CD8-positive, alpha-beta memory T cell (primary cell): Measurements from ENCODE around the gene ZMYM4. TPM values are rescaled to one million over a fixed set of nuclear protein-coding genes. Genes with fewer than 3 reads are reported as not detected.
"Not testable (repeated sequence)": the region's sequence is repeated elsewhere in the genome, so short reads cannot be mapped to it uniquely, and the experiment has no call there.

ENCODE experiments used
- CTCF ChIA-PET: fragments of 350-600 bp; sonication (Branson Sonifier 250); formaldehyde crosslinking; loops from one replicate; lab custom pipeline; 2021; ENCODE audit warnings: antibody characterized with exemption; lab: Charles Lee
- POLR2A ChIA-PET: fragments of 350-600 bp; sonication (Branson Sonifier 250); formaldehyde crosslinking; loops from one replicate; lab custom pipeline; 2021; ENCODE audit warnings: antibody characterized with exemption; lab: Charles Lee
- DNase-seq, 5 donors: peaks; one replicate each; pipeline versions ENCODE4 v3.0.0 to v3.0.0-alpha.2; 2020 to 2022; ENCODE audit warnings: mixed read lengths in 1 of 5
- H3K27ac ChIP-seq: one replicate; pipeline ENCODE4 v1.7.0; 2013; ENCODE audit warnings: low read depth, mild to moderate bottlenecking, low read length, moderate library complexity
- H3K27me3 ChIP-seq: 2 replicates; pipeline ENCODE4 v1.7.0; 2013; ENCODE audit warnings: low read length, mild to moderate bottlenecking; ENCODE audit not compliant: insufficient read depth, poor library complexity, severe bottlenecking
- H3K36me3 ChIP-seq: 2 replicates; pipeline ENCODE4 v1.7.0; 2013; ENCODE audit warnings: mild to moderate bottlenecking, low read length, moderate library complexity; ENCODE audit not compliant: insufficient read depth
- H3K4me1 ChIP-seq: 2 replicates; pipeline ENCODE4 v1.7.0; 2013; ENCODE audit warnings: mild to moderate bottlenecking, low read length, moderate library complexity; ENCODE audit not compliant: insufficient read depth
- H3K4me3 ChIP-seq: 2 replicates; pipeline ENCODE4 v1.7.0; 2013; ENCODE audit warnings: mild to moderate bottlenecking, low read length
- H3K9me3 ChIP-seq: 2 replicates; pipeline ENCODE4 v1.7.0; 2013; ENCODE audit warnings: mild to moderate bottlenecking, low read length
- H3K27ac Mint-ChIP-seq, 8 donors: one replicate each; pipeline ENCODE4 v1.8.0; 2020 to 2021; ENCODE audit warnings: mixed read lengths in 8 of 8, mild to moderate bottlenecking in 6 of 8, inconsistent platforms in 3 of 8, moderate library complexity in 3 of 8
- H3K27me3 Mint-ChIP-seq, 2 donors: one replicate each; pipeline ENCODE4 v1.8.0; 2020 to 2021; ENCODE audit warnings: mixed read lengths in 2 of 2, mild to moderate bottlenecking in 1 of 2, moderate library complexity in 1 of 2
- H3K36me3 Mint-ChIP-seq, 3 donors: one replicate each; pipeline ENCODE4 v1.8.0; 2020 to 2021; ENCODE audit warnings: mixed read lengths in 3 of 3, inconsistent platforms in 1 of 3, mild to moderate bottlenecking in 1 of 3
- H3K4me1 Mint-ChIP-seq, 3 donors: one replicate each; pipeline ENCODE4 v1.8.0; 2020 to 2021; ENCODE audit warnings: mixed read lengths in 3 of 3, inconsistent platforms in 1 of 3, mild to moderate bottlenecking in 1 of 3
- H3K4me3 Mint-ChIP-seq, 7 donors: one replicate each; pipeline ENCODE4 v1.8.0; 2020 to 2021; ENCODE audit warnings: mixed read lengths in 7 of 7, mild to moderate bottlenecking in 6 of 7, moderate library complexity in 4 of 7, inconsistent platforms in 2 of 7
- H3K9me3 Mint-ChIP-seq, 5 donors: one replicate each; pipeline ENCODE4 v1.8.0; 2020 to 2022; ENCODE audit warnings: mixed read lengths in 5 of 5, mild to moderate bottlenecking in 3 of 5, moderate library complexity in 2 of 5, inconsistent platforms in 1 of 5
- polyA plus RNA-seq: library from polyadenylated mRNA; unstranded; fragments of 300-500 nt; fragmentation: Illumina TruSeq; gene quantifications from one replicate; pipeline ENCODE4 v1.2.3, GENCODE V29; 2021
- total RNA-seq, 2 experiments: library from RNA; stranded (reverse); gene quantifications; one replicate each; pipeline ENCODE4 v1.2.3, GENCODE V29; 2021

ZMYM4 gene
- total and polyA plus RNA-seq, 3 experiments from 2014 or later = 25.5 to 30.9 (median 26.2) TPM

DNA sequence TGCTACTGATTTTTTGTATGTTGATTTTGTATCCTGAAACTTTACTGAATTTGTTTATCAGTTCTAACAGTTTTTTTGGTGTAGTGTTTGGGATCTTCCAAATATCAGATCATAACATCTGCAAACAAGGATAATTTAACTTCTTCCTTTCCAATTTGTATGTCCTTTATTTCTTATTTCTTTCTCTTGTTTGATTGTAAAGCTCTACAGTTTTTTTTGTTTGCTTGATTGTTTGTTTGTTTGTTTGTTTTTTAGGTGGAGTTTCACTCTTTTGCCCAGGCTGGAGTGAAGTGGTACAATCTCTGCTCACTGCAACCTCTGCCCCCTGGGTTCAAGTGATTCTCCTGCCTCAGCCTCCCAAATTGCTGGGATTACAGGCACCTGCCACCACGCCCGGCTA lies 31.7 kb upstream of the ZMYM4 start:
- H3K4me3 Mint-ChIP-seq, H3K9me3 ChIP-seq, H3K4me1 Mint-ChIP-seq, H3K36me3 Mint-ChIP-seq, DNase-seq, CTCF ChIA-PET, H3K27ac Mint-ChIP-seq, H3K9me3 Mint-ChIP-seq, H3K27ac ChIP-seq, H3K27me3 ChIP-seq, POLR2A ChIA-PET, H3K4me1 ChIP-seq, H3K4me3 ChIP-seq, H3K36me3 ChIP-seq: not testable (repeated sequence)
- peaks cover 2 to 14% of the 10 kb centered on the region in 2 donors for H3K27me3 Mint-ChIP-seq

DNA sequence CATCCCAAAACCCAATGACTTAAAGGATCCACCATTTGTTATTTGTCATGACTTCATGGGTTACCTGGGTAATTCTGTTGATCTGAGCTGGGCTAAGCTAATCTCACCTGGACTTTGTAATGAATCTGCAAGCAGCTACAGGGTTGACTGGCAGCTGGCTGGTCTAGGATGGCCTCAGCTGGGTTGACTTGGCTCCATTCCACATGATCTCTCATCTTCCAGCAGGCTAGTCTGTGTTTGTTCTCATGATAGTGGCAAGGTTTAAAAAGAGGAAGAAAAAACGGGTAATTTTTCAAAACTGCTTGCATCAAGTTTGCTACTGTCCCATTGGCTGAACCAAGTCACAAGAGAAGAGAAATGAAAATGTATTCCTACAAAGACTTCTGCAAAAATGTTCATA lies 24.8 kb upstream of the ZMYM4 start:
- no peak overlapping the region for H3K4me3 Mint-ChIP-seq
- peaks cover 0 to 2% of the 10 kb centered on the region in 2 donors for H3K27me3 Mint-ChIP-seq
- CTCF ChIA-PET = no interaction called here
- POLR2A ChIA-PET = no interaction called here
- DNase-seq = no peak
- H3K9me3 Mint-ChIP-seq = no peaks in the 10 kb centered on the region
- no peak overlapping the region for H3K27ac Mint-ChIP-seq
- Histone ChIP-seq H3K4me3 (no peak overlapping the region), H3K27ac (no peak overlapping the region), H3K9me3 (no peaks in the 10 kb centered on the region), H3K36me3 (no peaks in the 10 kb centered on the region), H3K27me3 (no peaks in the 10 kb centered on the region), H3K4me1 (no peaks in the 10 kb centered on the region)
- H3K36me3 Mint-ChIP-seq = no peaks in the 10 kb centered on the region
- no peaks in the 10 kb centered on the region for H3K4me1 Mint-ChIP-seq

DNA sequence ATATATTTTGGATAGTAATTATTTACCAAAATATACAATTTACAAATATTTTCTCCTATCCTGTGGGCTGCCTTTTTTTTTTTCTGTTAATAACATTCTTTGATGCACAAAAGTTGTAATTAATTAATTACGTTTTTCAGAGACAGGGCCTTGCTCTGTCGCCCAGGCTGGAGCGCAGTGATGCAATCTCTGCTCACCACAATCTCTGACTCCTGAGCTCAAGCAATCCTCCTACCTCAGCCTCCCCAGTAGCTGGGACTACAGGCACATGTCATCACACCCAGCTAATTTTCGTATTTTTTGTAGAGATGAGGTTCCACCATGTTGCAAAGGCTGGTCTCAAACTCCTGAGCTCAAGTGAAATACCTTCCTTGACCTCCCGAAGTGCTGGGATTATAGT lies 21.3 kb upstream of the ZMYM4 start:
- no peak overlapping the region for H3K27ac Mint-ChIP-seq
- ChIA-PET POLR2A (no interaction called here), CTCF (no interaction called here)
- no peaks in the 10 kb centered on the region for H3K4me1 ChIP-seq
- H3K4me3 ChIP-seq = no peak overlapping the region
- H3K4me3 Mint-ChIP-seq = no peak overlapping the region
- H3K9me3 ChIP-seq = no peaks in the 10 kb centered on the region
- no peaks in the 10 kb centered on the region for H3K27me3 ChIP-seq
- H3K4me1 Mint-ChIP-seq = no peaks in the 10 kb centered on the region
- H3K36me3 ChIP-seq = no peaks in the 10 kb centered on the region
- H3K27me3 Mint-ChIP-seq = peaks cover 11 to 12% of the 10 kb centered on the region in 2 donors
- H3K9me3 Mint-ChIP-seq = no peaks in the 10 kb centered on the region
- no peak for DNase-seq
- no peaks in the 10 kb centered on the region for H3K36me3 Mint-ChIP-seq
- no peak overlapping the region for H3K27ac ChIP-seq

DNA sequence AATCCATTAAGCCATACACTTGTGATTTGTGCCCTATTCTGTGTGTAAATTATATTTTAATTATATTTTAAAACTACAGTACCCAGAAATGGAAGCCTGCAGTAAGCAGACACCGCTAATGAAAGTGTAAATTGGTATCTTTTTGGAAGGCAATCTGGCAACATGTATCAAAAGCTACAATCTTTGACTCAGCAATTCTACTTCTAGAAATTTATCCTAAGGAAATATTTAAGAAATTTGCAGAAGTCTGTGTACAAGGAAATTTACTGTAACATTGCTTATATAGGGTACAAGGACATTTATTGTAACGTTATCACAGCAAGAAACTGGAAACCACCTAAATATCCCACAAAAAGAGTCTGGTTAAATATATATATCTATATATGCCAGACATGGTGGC lies 14.6 kb upstream of the ZMYM4 start:
- ChIA-PET POLR2A (interaction anchor here (0.7 kb wide), 1 partner anchor 298 kb away, joined by 5 read pairs; no protein-coding TSS in a partner anchor), CTCF (interaction anchor here (0.7 kb wide), 1 partner anchor 279 kb away, joined by 3 read pairs; no protein-coding TSS in a partner anchor)
- Histone ChIP-seq H3K9me3 (no peaks in the 10 kb centered on the region), H3K27me3 (no peaks in the 10 kb centered on the region), H3K36me3 (no peaks in the 10 kb centered on the region), H3K4me1 (no peaks in the 10 kb centered on the region), H3K27ac (no peak overlapping the region), H3K4me3 (no peak overlapping the region)
- Mint-ChIP-seq H3K9me3 (peaks cover 0 to 3% (median 0%) of the 10 kb centered on the region in 5 donors), H3K4me3 (no peak overlapping the region), H3K27ac (no peak overlapping the region), H3K4me1 (no peaks in the 10 kb centered on the region), H3K27me3 (peaks cover 14 to 24% of the 10 kb centered on the region in 2 donors), H3K36me3 (no peaks in the 10 kb centered on the region)
- DNase-seq = no peak

DNA sequence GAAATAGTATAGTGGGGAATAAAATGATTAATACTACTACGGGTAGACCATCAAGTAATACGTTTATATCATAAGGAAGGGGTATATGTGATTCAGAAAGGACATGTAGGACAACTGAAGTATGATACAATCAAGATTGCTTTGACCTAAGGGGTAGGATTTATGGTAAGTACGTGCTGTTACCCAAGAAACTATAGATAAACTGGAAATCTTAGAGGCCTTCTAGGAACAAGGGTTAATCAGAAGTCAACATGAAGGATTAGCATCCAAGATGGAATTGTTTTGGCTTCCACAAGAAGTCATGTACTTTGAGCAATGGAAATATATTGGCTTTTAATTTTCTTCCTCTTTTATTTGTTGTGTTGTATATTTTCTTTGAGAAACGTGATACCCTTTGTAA lies 13.2 kb upstream of the ZMYM4 start:
- no peaks in the 10 kb centered on the region for H3K4me1 Mint-ChIP-seq
- Histone ChIP-seq H3K27ac (no peak overlapping the region), H3K4me3 (no peak overlapping the region), H3K9me3 (no peaks in the 10 kb centered on the region), H3K27me3 (no peaks in the 10 kb centered on the region), H3K4me1 (no peaks in the 10 kb centered on the region), H3K36me3 (no peaks in the 10 kb centered on the region)
- POLR2A ChIA-PET = no interaction called here
- peaks cover 0 to 3% (median 0%) of the 10 kb centered on the region in 5 donors for H3K9me3 Mint-ChIP-seq
- DNase-seq = no peak
- no peaks in the 10 kb centered on the region for H3K36me3 Mint-ChIP-seq
- peaks cover 14 to 24% of the 10 kb centered on the region in 2 donors for H3K27me3 Mint-ChIP-seq
- CTCF ChIA-PET = no interaction called here
- no peak overlapping the region for H3K4me3 Mint-ChIP-seq
- no peak overlapping the region for H3K27ac Mint-ChIP-seq

DNA sequence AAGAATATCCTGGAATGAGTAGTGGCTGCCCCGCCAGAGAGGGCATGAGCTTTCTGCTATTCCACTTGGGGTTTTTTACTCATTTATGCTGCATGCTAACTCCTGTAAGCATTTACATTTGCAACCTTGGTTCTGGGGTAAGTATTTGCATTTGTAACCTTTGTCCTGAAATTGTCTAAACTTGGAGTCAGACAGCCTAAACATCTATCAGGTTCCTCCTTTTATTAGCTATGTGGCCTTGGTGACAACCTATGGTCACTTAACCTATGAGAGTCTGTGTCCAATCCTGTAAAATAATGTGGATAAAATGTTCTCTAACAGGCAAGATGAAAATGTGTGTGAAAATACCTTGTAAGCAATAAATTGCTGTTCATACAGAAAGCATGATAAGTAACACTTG lies 8.9 kb upstream of the ZMYM4 start:
- H3K27ac ChIP-seq = no peak overlapping the region
- H3K4me3 Mint-ChIP-seq = no peak overlapping the region
- H3K4me1 ChIP-seq = no peaks in the 10 kb centered on the region
- ChIA-PET POLR2A (no interaction called here), CTCF (interaction anchor here (1.2 kb wide), 1 partner anchor 9 kb away, joined by 3 read pairs; the partner anchor contains the start of gene ZMYM4)
- no peaks in the 10 kb centered on the region for H3K4me1 Mint-ChIP-seq
- no peak for DNase-seq
- no peak overlapping the region for H3K4me3 ChIP-seq
- peaks cover 0 to 3% (median 0%) of the 10 kb centered on the region in 5 donors for H3K9me3 Mint-ChIP-seq
- no peaks in the 10 kb centered on the region for H3K9me3 ChIP-seq
- peaks cover 12 to 32% of the 10 kb centered on the region in 2 donors for H3K27me3 Mint-ChIP-seq
- peaks cover 0 to 2% (median 0%) of the 10 kb centered on the region in 3 donors for H3K36me3 Mint-ChIP-seq
- no peaks in the 10 kb centered on the region for H3K36me3 ChIP-seq
- no peak overlapping the region for H3K27ac Mint-ChIP-seq
- no peaks in the 10 kb centered on the region for H3K27me3 ChIP-seq

DNA sequence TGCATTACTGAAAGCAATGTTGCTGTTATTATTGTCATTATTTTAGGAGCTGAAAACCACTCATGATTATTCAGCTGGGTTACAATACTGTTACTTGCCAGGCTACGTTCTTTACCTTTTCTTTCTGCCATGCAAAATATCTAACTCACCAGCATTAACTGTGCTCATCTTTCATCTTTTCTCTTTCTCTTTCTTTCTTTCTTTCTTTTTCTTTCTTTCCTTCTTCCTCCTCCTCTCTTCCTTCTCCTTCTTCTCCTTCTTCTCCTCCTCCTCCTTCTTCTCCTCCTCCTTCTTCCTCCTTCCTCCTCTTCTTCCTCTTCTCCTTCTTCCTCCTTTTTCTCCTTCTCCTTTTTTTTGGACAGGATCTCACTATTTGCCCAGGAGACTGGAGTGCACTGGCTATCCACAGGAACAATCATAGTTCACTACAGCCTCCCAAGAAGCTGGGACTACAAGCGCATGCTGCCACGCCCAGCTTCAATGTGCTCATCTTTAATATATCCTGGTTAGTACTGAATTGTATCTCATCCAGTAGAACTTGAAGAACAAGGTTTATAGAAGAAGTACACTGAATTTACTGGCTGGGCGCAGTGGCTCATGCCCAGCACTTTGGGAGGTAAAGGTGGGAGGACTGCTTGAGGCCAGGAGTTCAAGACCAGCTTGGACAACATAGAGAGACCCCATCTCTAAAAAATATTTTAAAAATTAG lies 6.9 kb upstream of the ZMYM4 start:
- Mint-ChIP-seq H3K4me3 (no peak overlapping the region), H3K27me3 (peaks cover 20 to 43% of the 10 kb centered on the region in 2 donors), H3K9me3 (peaks cover 0 to 3% (median 0%) of the 10 kb centered on the region in 5 donors), H3K36me3 (peaks cover 0 to 2% (median 0%) of the 10 kb centered on the region in 3 donors), H3K4me1 (no peaks in the 10 kb centered on the region), H3K27ac (no peak overlapping the region)
- H3K9me3 ChIP-seq = no peaks in the 10 kb centered on the region
- no peak overlapping the region for H3K4me3 ChIP-seq
- no peaks in the 10 kb centered on the region for H3K4me1 ChIP-seq
- H3K27me3 ChIP-seq = no peaks in the 10 kb centered on the region
- no peak for DNase-seq
- CTCF ChIA-PET = no interaction called here
- no peaks in the 10 kb centered on the region for H3K36me3 ChIP-seq
- no peak overlapping the region for H3K27ac ChIP-seq
- POLR2A ChIA-PET = no interaction called here

DNA sequence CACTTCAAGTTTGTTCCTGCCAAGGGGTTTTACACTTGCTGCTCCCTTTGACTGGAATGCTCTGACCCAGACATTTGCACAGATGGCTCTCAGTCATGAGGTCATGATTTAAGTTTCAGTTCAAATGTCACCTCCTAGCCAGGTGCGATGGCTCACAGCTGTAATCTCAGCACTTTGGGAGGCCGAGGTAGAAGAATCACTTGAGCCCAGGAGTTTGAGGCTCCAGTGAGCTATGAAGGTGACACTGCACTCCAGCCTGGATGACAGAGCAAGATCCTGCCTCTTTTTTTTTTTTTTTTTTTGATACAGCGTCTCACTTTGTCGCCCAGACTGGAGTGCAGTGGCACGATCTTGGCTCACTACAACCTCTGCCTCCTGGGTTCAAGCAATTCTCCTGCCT lies 4.5 kb upstream of the ZMYM4 start:
- Mint-ChIP-seq H3K9me3 (peaks cover 0 to 2% (median 0%) of the 10 kb centered on the region in 5 donors), H3K4me3 (no peak overlapping the region), H3K27me3 (peaks cover 13 to 32% of the 10 kb centered on the region in 2 donors), H3K4me1 (peaks cover 5 to 8% (median 5%) of the 10 kb centered on the region in 3 donors), H3K27ac (no peak overlapping the region), H3K36me3 (peaks cover 0 to 2% (median 2%) of the 10 kb centered on the region in 3 donors)
- no peaks in the 10 kb centered on the region for H3K36me3 ChIP-seq
- no peaks in the 10 kb centered on the region for H3K27me3 ChIP-seq
- POLR2A ChIA-PET = no interaction called here
- H3K4me3 ChIP-seq = no peak overlapping the region
- CTCF ChIA-PET = no interaction called here
- no peak overlapping the region for H3K27ac ChIP-seq
- H3K4me1 ChIP-seq = peaks cover 7% of the 10 kb centered on the region
- no peak for DNase-seq
- no peaks in the 10 kb centered on the region for H3K9me3 ChIP-seq
